NCI-H1105 treated with DMSO at 0.1 percent for 48 hours (cell line): ENCODE data around the gene EIF3K.

Source experiments
- DNase-seq: peaks from one replicate; lab custom pipeline; 2025; lab: John Stamatoyannopoulos, UW

The EIF3K gene

DNA sequence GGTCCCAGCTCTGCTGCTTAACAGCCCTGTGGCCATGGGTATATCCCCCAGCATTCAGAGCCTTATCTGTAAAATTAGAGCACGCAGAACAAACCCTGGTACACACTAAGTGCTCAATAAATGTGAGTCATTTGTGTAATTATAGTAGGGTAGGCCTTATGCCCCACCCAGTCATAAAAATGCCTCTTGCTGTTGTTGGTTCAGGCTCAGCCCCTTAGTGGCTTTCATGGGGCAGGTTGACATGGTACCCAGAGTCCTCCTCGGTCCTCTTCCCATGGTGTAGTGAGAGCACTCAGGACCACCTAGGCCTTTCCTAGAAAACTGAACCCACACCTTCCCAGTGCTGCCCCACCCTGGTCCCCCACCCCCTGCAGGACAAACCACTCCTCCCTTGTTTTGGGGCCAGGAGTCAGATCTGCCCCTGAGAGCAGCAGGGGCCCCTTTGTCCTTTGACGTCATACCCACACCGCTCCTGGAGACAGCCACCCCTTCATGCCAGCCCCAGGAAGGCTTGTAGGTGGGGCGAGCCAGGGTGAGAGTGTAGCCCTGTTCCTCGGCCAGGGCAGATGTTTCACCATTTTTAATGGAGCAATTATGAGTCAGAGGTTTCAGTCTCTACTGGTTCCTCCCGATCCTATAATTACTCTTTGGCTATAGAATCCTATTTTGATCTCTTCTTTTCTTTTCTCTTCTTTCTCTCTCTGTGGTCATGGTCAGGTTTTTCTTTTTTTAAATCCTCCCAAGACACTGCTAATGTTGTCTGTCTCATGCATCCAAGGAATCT lies 65.3 kb downstream of the EIF3K start:
- no peak for DNase-seq

DNA sequence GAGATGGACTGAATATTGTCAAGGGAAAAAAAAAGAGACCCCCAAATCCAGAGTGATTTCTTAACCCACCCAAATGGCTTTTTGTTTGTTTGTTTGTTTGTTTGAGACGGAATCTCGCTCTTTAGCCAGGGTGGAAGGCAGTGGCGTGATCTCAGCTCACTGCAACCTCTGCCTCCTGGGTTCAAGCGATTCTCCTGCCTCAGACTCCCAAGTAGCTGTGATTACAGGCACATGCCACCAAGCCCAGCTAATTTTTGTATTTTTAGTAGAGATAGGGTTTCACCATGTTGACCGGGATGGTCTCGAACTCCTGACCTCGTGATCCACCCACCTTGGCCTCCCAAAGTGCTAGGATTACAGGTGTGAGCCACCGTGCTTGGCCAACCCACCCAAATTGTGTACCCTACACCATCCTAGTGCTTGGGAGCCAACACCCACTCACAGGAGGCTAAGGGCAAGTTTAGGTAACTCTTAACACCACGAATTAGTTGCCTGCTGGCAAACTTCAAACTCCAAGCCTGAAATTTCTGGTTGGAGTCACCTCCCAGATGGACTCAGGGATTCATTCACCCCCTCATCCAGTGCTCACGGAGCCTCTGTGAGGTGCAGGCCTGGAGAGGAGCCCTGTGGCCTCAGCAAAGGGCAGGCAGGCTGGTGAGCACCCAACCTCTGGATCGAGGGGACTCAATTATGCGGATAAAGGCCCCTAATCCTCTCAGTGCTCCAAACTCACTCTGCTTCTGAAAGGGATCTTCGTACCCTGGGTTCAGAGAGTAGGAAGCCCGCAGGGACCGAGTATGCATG lies 66.1 kb downstream of the EIF3K start:
- no peak for DNase-seq

DNA sequence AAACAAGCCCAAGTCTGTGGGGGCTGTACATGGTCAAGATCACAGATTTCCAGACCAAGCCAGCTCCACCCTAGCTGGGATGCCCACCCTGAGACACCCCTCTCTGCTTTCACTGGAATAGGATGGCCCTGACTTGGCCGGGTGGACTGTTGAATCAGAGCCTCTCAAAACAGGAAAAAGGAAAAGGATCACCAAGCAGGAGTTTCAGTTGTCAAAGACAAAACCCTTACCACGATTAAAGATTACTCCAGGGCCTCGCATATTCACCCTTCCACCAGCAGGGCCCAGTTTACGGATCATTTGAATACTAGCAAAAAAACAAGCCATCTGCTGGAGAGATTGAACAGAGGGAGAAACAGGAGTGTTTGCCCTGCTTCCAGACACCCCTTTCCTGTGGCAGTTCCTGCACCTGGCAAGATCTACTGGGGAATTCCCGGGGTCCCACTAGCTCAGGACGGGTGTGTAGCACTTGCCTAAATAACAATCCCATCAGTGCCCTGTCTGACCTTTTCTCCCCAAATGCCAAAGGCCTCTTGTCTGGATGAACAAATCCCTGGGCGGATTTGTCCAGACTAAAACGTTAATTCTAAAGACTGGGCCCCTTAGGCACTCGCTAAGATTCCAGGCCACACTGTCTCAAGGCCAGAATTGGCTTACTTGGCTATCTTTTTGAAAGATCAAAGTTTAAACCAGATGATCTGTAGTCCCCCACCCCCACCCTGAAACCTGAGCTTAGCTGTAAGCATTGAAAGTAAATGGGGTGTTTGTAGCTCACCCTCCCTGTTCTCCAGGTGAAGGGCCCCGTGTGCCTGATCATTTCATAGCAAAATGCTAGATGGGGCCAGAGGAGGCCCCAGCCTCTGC lies 66.9 kb downstream of the EIF3K start:
- no peak for DNase-seq

DNA sequence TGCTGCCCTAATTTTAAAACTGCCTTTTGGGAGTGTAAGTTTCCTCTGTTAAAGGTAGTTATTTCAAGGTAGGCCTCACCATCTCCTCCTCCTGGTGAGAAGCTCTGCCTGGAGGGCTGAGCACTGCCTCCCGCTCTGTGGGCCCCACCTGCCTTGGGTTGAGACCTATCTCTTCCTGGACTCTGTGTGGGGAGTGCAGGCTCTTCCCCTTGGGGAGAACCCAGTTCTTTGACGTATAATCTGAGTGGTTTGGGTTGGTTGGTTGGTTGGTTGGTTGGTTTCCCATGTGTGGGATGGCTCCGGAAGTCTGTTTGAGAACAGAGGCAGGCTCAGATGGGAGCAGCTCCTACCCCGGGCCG lies 67.5 kb downstream of the EIF3K start:
- DNase-seq = no peak
